IMR-90 (cell line): ENCODE results near the gene NOD1.

Experiments used
- BHLHE40 ChIP-seq: fragments of 150-350 bp; IDR thresholded peaks from 2 replicates; pipeline ENCODE4 v1.6.1; 2016; ENCODE audit warnings: mild to moderate bottlenecking, low read depth, low read length
- CEBPB ChIP-seq: IDR thresholded peaks from 2 replicates; pipeline ENCODE4 v1.6.1; 2012; ENCODE audit warnings: low read depth, low read length, improper control_type of control experiment
- FOS ChIP-seq: fragments of 150-350 bp; IDR thresholded peaks from 2 replicates; pipeline ENCODE4 v1.6.1; 2016; ENCODE audit warnings: low read depth, low read length
- MAFK ChIP-seq: IDR thresholded peaks from 2 replicates; pipeline ENCODE4 v1.6.1; 2012; ENCODE audit warnings: low read depth, low read length, improper control_type of control experiment
- NFE2L2 ChIP-seq: fragments of 150-350 bp; IDR thresholded peaks from 2 replicates; pipeline ENCODE4 v1.6.1; 2016; ENCODE audit warnings: low read depth, mild to moderate bottlenecking, low read length
- POLR2A ChIP-seq: IDR thresholded peaks from 2 replicates; pipeline ENCODE4 v1.6.1; 2012; ENCODE audit warnings: mild to moderate bottlenecking, low read depth, low read length
- RAD21 ChIP-seq: IDR thresholded peaks from 2 replicates; pipeline ENCODE4 v1.6.1; 2012; ENCODE audit warnings: low read length, improper control_type of control experiment
- RCOR1 ChIP-seq: IDR thresholded peaks from 2 replicates; pipeline ENCODE4 v1.6.1; 2012; ENCODE audit warnings: mild to moderate bottlenecking, low read length, improper control_type of control experiment; ENCODE audit not compliant: insufficient replicate concordance
- SMC3 ChIP-seq: fragments of 150-350 bp; IDR thresholded peaks from 2 replicates; pipeline ENCODE4 v1.6.1; 2016; ENCODE audit warnings: low read depth, mild to moderate bottlenecking, antibody characterized with exemption, low read length, moderate library complexity
- TF ChIP-seq, protein P1 (sequence below): conservative IDR thresholded peaks from 2 replicates; pipeline ENCODE4 v1.5.1; 2012; ENCODE audit warnings: mild to moderate bottlenecking, low read depth, low read length, improper control_type of control experiment
- TF ChIP-seq, protein P2 (sequence below): fragments of 150-350 bp; IDR thresholded peaks from 2 replicates; pipeline ENCODE4 v1.6.1; 2016; ENCODE audit warnings: low read depth, mild to moderate bottlenecking, low read length, moderate library complexity, borderline replicate concordance

GRCh38 chr7:30465046-30465810, 13.4 kb downstream of the NOD1 start:
- TF ChIP-seq, protein P1, sequence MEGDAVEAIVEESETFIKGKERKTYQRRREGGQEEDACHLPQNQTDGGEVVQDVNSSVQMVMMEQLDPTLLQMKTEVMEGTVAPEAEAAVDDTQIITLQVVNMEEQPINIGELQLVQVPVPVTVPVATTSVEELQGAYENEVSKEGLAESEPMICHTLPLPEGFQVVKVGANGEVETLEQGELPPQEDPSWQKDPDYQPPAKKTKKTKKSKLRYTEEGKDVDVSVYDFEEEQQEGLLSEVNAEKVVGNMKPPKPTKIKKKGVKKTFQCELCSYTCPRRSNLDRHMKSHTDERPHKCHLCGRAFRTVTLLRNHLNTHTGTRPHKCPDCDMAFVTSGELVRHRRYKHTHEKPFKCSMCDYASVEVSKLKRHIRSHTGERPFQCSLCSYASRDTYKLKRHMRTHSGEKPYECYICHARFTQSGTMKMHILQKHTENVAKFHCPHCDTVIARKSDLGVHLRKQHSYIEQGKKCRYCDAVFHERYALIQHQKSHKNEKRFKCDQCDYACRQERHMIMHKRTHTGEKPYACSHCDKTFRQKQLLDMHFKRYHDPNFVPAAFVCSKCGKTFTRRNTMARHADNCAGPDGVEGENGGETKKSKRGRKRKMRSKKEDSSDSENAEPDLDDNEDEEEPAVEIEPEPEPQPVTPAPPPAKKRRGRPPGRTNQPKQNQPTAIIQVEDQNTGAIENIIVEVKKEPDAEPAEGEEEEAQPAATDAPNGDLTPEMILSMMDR: no peak
- no peak for TF ChIP-seq POLR2A
- TF ChIP-seq, protein P2, sequence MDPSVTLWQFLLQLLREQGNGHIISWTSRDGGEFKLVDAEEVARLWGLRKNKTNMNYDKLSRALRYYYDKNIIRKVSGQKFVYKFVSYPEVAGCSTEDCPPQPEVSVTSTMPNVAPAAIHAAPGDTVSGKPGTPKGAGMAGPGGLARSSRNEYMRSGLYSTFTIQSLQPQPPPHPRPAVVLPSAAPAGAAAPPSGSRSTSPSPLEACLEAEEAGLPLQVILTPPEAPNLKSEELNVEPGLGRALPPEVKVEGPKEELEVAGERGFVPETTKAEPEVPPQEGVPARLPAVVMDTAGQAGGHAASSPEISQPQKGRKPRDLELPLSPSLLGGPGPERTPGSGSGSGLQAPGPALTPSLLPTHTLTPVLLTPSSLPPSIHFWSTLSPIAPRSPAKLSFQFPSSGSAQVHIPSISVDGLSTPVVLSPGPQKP: no peak
- TF ChIP-seq RCOR1: no peak
- TF ChIP-seq NFE2L2: no peak
- no peak for TF ChIP-seq BHLHE40
- no peak for TF ChIP-seq SMC3
- no peak for TF ChIP-seq FOS
- peak; percentile 70 for TF ChIP-seq CEBPB
- TF ChIP-seq MAFK: no peak
- TF ChIP-seq RAD21: no peak
